B cell (primary cell): Measurements from ENCODE around the gene VAPB.

Source experiments
- CTCF ChIP-seq: fragments of 200-600 bp; IDR thresholded peaks from one replicate; pipeline ENCODE4 v1.8.0; 2022; ENCODE audit warnings: antibody characterized with exemption, mild to moderate bottlenecking
- EZH2 ChIP-seq: IDR thresholded peaks from 2 replicates; pipeline ENCODE4 v1.6.1; 2012; ENCODE audit warnings: borderline replicate concordance, low read depth, mild to moderate bottlenecking, moderate library complexity, low read length; ENCODE audit not compliant: insufficient read depth, poor library complexity, severe bottlenecking

- TF ChIP-seq CTCF (no peak), EZH2 (no peak)
These were observed 106.0 kb downstream of the VAPB start for GRCh38 chr20:58494923-58495622.
